HG02870 (cell line): ENCODE results near the gene ARF6.
A peak's percentile ranks its signal among the peaks of the same experiment; 100 is the strongest.
"Not testable (repeated sequence)": the region's sequence is repeated elsewhere in the genome, so short reads cannot be mapped to it uniquely, and the experiment has no call there.

Source experiments
- ATAC-seq: cut with Tn5 transposase; IDR thresholded peaks from one replicate; pipeline ENCODE4 v1.9.1; 2021; ENCODE audit warnings: mild to moderate bottlenecking, moderate library complexity; ENCODE audit not compliant: unreplicated experiment

Gene ARF6

DNA sequence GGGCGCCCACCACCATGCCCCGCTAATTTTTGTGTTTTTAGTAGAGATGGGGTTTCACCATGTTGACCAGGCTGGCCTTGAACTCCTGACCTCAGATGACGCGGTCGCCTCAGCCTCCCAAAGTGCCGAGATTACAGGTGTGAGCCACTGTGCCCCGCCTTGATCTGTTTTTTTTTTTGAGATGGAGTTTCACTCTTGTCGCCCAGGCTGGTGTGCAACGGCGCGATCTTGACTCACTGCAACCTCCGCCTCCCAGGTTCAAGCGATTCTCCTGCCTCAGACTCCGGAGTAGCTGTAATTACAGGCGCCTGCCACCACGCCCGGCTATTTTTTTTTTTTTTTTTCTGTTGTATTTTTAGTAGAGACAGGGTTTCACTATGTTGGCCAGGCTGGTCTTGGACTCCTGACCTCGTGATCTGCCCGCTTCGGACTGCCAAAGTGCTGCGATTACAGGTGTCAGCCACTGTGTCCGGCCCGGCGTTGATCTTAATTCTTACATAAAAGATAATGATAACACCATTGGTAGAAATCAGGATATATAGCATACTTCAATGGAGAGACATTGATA lies 9.9 kb downstream of the ARF6 start:
- ATAC-seq: not testable (repeated sequence)

DNA sequence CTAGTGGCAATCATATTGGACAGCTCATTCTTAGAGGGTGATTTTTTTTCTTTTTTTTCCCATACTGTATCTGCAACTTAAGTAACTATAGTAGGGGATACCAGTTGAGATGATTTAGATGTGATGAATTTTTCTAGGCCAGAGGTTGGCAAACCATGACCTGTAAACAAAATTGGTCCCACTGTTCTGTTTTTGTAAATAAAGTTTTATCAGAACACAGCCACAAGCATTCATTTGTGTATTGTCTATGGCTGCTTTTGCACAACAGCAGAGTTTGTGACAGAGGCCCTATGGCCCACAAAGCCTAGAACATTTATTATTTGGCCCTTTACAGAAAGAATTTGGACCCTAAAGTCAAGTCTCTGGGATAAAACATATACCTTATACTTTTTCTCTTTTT lies 11.4 kb downstream of the ARF6 start:
- no peak for ATAC-seq

DNA sequence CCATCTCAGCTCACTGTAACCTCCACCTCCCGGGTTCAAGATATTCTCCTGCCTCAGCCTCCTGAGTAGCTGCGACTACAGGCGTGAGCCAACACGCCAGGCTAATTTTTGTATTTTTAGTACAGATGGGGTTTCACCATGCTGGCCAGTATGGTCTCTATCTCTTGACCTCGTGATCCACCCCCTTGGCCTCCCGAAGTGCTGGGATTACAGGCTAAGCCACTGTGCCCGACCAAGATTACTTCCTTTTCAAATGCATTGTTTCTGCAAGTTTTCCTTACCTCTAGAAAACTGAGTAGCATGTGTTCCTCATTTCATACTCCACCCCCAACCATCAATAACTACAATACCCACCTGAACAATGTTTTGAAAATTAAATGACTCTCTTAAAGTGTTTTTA lies 13.1 kb downstream of the ARF6 start:
- ATAC-seq: no peak

DNA sequence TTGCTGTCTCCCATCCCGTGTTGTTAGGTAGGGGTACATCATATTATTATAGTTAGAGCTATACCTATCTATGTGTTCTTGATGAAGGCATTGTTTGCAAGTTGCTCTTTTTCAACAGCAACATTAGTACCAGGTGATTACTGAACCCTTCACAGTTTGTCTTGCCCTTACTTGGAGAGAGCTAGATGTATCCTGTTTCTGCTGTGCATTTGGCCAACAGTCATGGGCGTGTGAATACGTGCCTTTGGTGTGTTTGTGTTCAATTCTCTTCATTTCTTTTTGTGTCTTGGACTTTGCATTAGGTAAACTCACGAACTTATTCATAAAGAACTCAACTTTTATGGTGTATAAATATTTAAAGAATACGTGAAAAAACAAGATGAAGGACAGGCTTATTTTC lies 14.3 kb downstream of the ARF6 start:
- ATAC-seq: no peak

DNA sequence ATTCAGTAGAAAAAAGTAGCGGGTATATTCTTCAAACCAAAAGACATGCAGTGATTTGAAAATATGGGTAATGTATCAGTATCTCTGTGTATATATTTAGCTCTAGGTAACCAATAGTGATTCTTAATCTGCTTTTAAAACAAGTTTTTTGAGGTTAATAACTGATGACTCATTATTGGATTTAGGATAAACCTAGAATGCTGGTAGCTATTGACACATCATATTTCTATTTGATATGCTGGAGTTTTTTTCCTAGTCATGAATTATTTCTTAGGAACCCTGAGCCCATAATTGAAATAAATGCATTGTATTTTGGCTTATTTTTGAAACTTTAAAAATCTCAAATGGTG lies 15.5 kb downstream of the ARF6 start:
- no peak for ATAC-seq

DNA sequence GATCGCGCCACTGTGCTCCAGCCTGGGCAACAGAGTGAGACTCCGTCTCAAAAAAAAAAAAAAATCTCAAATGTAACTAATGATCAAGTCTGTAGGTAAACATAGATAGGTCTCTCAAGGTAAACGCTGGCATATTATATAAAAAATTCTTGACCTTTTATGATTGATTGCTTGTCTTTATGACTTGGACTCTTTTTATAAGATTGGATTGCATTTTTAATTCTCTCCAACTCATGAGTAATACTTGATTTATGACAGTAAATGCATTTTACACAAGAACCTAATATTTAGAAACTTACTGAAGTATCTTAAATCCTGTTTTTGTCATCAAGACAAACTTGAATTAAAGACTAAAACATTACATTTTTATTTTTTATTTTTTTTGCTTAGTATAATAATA lies 16.1 kb downstream of the ARF6 start:
- ATAC-seq: no peak

DNA sequence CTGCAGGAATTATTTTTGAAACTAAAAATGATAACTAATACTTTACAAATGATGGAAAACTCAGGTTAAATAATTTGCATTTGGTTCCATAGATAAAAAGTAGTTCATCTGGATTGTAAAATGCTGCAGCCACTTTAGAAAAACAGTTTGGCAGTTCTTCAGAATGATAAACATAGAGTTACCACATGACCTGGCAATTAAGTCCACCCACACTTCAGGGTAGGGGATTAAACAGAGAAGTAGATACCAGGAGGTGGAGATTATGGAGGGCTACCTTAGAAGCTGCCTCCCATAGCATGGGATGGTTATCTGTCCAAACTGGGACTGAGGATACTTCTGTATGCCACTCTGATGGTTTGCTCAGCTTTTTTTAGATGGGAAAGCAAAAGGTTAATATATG lies 22.2 kb downstream of the ARF6 start:
- no peak for ATAC-seq

DNA sequence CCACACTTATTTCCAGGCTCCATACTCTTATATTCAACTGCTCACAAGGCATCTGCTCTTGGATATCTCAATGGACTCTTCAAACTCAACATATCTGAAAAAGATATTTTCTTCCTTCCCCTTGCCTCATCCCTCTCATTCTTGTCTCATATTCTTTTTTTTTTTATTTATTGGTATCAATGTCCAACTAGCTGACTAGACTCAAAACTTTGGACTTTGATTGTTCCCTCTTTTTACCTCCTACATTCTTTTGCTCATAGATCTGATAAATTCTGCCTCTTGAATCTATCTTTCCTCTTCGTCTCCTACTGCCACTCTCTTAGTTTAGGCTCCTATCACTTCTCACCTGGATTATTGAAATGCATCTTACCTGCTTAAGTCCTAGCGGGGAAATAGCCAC lies 25.8 kb downstream of the ARF6 start:
- ATAC-seq: no peak

DNA sequence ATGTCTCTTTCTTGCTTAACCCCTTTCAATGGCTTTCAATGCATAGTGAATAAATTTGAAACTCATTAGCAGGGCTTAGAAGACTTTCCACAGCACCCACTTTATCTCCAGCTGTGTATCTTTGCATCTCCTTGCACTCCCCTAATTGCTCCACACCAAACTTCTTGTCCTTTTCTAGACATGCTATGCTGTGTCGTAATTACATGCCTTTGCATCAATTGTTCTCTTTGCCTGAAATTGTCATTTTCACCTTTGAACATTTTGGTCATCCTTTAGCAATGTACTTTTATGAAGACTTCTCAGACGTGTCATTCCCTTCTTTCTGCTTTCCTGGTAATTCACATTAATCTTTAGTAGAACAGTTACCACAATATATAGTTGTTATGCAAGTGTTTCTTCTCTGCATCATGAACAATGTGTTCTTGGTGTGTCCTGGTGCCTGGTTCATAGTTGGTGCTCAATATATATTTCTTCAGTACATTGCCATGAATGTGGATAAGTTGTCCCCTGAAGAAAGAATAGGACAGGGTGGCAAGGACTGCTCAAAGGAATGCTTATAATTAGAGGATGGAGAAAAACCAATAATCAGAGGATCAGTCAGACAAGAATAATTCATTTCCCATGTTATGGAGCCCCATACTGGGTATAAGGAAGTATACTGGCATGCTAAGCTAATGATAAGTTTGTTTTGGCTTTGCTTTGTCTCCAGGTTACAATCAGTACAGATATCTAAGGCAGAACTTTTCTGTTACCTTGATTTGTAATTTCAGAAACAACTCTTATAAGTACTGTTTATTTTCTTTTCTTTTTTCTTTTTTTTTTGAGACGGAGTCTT lies 27.2 kb downstream of the ARF6 start:
- no peak for ATAC-seq

DNA sequence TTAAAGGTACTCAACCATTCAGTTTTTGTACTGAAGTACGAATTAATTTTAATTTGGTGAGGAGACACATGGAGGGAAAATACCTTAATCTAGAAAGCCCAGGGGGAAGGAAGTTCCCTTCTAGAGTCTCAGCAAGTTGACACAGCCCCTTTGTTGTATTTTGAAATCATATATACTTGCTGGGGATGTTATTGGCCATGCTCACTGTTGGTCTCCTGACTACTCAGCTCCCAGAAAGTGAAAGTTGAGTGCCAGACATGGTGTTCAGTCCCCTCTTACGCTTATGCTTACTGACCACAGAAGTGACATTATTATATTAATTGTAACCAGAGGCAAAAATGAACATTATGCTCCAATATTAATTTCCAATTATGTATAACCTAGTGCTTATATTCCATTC lies 28.1 kb downstream of the ARF6 start:
- ATAC-seq: peak; percentile 51

DNA sequence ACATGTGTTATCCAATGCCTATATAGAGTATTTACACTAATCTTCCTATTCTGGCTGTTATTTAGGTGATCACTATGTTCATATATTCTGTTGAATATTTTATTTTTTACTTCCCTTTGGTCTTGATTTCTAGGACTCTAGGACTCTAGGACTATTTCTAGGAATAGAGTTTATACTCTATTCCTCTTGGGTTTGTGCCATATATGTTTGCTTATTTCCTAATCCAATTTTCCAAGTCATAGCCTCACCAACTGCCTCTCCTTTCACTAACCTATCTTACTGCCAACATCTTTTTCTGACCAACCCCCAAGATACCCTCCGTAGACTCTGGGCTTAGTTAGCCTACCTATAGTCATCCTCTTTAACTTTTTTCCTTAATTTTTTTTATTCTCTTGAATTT lies 28.5 kb downstream of the ARF6 start:
- ATAC-seq: no peak

DNA sequence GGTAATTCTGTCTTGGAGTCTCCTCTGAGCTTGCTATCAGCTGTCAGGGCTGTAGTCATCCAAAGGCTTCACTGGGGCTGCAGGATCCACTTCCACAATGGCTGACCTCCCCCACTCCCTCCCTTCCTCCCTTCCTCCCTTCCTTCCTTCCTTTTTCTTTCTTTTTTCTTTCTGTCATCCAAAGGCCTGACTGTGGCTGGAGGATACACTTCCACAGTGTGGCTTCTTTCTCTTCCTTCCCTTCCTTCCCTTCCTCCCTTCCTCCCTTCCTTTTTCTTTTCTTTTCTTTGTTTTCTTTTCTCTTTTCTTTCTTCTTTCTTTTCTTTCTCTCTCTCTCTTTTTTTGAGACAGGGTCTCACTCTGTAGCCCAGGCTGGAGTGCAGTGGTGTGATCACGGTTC lies 30.6 kb downstream of the ARF6 start:
- no peak for ATAC-seq

DNA sequence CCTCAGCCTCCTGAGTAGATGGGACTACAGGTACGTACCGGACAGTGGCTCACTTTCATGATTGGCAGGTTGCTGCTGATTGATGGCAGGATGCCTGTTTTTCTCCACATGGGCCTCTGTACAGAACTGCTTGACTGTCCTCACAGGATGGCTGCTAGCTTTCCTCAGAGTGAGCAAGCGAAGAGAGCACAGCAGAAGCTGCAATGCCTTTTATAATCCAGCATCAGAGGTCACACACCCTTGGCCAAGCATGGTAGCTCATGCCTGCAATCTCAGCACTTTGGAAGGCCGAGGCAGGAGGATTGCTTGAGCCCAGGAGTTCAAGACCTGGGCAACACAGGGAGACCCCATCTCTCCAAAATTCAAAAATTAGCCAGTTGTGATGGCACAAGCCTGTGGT lies 31.0 kb downstream of the ARF6 start:
- ATAC-seq: no peak

DNA sequence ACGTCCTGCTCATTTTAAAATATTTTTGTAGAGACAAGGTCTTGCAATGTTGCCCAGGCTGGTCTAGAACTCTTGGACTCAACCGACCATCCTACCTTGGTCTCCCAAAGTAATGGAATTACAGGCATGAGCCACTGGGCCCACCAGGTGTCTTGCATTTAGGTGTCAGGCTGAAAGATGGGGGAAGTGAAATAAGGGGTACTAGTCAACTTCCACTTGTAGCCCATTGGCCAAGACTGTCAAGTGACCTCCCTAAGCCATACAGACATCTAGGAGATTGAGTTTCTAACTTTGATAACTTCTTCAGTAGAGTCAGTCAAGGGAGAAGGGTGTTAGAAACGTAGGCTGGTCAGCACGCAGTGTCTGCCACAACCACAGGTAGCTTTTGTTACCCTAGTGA lies 32.0 kb downstream of the ARF6 start:
- ATAC-seq: no peak

DNA sequence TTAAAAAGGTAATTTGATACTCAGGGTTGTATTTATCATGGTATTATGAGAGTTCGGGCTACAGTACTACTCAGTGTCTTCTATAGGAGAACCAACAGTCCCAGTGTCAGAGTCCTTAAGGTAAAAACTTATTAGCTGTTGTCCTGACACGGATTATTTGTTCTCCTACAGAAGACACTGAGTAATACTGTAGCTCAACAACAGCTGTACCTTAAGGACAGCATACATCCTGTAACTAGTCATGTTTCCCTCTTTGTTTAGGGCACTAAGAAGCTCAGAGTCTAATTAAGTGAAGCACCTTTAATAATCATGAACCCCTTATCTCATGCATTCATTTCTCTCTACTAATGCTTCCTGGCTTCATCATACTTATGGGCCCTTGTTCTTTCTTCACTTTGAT lies 33.9 kb downstream of the ARF6 start:
- ATAC-seq: no peak

DNA sequence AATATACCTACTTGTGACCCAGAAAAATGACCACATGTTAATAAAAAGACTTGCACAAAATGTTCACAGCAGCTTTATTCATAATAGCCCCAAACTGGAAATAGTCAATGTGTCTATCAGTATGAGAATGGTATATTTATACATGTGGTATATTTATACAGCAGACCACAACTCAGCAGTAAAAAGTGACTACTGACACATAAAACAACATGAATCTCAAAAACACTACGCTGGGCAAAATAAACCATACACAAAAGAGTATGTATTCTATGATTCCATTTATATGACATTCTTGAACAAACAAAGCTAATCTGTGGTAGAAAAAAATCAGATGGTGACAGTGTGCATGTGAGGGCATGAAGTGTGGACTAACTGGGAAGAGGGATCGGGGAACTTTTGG lies 35.1 kb downstream of the ARF6 start:
- ATAC-seq: no peak

DNA sequence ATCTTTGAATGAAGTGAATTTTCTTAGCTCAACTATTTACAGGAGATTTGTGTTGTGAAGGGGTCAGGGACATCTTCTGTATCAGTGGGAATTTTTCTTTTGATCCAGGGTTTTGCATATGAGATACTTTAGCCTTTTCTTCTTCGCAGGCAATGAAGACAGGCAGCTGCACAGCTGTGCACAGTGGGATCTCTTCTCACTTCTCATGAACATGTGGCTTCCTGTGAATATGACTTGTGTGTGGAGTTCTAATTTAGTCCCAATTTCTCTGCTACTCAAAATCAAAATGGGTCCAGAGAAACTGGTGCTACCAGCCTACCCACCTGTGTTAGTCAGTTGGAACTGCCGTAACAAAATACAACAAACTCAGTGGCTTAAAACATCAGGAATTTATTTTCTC lies 37.8 kb downstream of the ARF6 start:
- ATAC-seq: no peak

DNA sequence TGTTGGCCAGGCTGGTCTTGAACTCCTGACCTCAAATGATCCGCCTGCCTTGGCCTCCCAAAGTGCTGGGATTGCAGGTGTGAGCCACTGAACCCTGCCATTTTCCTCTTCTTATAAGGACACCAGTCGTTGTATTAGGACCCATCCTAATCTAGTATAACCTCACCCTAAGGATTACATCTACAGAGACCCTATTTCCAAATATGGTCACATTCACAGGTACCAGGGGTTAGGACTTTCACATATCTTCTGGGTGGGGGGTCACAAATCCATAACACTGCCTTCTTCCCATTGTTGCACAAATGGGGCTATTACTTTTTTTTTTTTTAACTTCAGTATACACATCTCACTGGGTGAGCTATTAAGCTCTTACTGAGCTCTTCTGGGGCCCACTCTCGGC lies 38.6 kb downstream of the ARF6 start:
- no peak for ATAC-seq

DNA sequence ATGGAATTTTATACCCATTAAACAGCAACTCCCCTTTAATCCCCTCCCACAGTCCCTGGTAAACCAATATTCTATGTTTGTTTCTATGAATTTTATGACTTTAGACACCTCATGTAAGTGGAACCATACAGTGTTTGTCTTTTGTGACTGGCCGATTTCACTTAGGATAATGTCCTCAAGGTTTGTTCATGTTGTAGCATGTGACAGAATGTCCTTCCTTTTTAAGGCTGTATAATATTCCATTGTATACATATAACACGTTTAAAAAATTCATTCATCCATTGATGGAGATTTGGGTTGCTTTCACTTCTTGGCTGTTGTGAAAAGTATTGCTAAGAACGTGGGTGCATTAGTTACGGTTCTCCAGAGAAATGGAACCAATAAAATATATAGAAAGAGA lies 40.2 kb downstream of the ARF6 start:
- no peak for ATAC-seq

DNA sequence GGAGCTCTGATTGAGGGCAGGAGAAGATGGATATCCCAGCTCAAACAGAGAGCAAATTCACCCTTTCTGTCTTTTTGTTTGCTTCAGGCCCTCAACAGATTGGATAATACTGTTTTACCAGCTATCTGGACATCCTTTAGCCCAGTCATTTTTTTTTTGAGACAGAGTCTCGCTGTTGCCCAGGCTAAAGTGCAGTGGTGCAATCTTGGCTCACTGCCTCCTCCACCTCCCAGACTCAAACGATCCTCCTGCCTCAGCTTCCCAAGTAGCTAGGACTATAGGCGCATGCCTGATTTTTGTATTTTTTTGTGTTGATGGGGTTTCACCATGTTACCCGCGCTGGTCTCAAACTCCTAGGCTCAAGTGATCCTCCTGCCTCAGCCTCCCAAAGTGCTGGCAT lies 40.8 kb downstream of the ARF6 start:
- no peak for ATAC-seq

DNA sequence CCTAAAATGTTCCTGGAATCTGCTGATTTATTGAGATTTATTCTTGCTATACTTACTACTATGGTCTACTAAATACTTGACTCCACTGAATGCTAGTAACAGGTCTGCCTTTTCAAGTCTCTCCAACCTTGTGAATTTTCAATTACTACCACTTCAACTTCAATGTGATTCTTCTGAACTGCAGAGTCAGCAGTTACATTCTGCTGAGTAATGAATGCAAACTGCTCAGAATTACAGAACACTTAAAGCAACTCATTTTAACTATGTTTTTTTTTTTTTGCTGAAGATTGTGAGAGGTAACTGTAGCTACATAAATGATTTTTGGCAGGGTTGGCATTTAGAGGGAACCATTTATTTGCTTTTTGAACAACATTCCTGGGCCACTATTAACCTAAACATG lies 41.8 kb downstream of the ARF6 start:
- no peak for ATAC-seq

DNA sequence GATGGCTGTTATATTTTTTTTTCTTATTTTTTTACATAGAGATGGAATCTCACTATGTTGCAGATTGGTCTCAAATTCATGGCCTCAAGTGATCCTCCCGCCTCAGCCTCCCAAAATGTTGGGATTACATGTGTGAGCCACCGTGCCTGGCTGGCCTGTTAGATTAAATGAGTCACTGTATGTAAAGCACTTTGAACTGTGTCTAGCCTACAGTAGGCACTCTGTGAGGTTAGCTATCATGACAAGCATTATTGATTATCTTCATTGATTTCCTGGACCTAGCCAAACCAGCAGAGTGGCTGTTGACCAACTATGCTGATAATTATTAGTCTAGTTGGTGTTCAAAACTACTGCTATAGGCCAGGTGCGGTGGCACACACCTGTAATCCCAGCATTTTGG lies 42.6 kb downstream of the ARF6 start:
- ATAC-seq: no peak

DNA sequence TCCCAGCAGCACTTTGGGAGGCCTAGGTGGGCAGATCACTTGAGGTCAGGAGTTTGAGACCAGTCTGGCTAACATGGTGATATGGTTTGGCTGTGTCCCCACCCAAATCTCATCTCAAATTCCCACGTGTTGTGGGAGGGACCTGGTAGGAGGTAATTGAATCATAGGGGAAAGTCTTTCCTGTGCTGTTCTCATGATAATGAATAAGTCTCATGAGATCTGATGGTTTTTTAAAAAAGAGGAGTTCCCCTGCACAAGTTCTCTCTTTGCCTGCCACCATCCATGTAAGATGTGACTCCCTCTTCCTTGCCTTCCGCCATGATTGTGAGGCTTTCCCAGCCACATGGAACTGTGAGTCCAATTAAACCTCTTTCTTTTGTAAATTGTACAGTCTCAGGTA lies 43.4 kb downstream of the ARF6 start:
- ATAC-seq: not testable (repeated sequence)
